HG03354 (cell line): ENCODE results near the gene TAMM41.
"Not testable (repeated sequence)": the region's sequence is repeated elsewhere in the genome, so short reads cannot be mapped to it uniquely, and the experiment has no call there.

Source experiments
- ATAC-seq: cut with Tn5 transposase; IDR thresholded peaks from one replicate; pipeline ENCODE4 v1.9.1; 2021; ENCODE audit warnings: mild to moderate bottlenecking; ENCODE audit not compliant: unreplicated experiment, poor library complexity, severe bottlenecking

Gene TAMM41, protein sequence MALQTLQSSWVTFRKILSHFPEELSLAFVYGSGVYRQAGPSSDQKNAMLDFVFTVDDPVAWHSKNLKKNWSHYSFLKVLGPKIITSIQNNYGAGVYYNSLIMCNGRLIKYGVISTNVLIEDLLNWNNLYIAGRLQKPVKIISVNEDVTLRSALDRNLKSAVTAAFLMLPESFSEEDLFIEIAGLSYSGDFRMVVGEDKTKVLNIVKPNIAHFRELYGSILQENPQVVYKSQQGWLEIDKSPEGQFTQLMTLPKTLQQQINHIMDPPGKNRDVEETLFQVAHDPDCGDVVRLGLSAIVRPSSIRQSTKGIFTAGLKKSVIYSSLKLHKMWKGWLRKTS

DNA sequence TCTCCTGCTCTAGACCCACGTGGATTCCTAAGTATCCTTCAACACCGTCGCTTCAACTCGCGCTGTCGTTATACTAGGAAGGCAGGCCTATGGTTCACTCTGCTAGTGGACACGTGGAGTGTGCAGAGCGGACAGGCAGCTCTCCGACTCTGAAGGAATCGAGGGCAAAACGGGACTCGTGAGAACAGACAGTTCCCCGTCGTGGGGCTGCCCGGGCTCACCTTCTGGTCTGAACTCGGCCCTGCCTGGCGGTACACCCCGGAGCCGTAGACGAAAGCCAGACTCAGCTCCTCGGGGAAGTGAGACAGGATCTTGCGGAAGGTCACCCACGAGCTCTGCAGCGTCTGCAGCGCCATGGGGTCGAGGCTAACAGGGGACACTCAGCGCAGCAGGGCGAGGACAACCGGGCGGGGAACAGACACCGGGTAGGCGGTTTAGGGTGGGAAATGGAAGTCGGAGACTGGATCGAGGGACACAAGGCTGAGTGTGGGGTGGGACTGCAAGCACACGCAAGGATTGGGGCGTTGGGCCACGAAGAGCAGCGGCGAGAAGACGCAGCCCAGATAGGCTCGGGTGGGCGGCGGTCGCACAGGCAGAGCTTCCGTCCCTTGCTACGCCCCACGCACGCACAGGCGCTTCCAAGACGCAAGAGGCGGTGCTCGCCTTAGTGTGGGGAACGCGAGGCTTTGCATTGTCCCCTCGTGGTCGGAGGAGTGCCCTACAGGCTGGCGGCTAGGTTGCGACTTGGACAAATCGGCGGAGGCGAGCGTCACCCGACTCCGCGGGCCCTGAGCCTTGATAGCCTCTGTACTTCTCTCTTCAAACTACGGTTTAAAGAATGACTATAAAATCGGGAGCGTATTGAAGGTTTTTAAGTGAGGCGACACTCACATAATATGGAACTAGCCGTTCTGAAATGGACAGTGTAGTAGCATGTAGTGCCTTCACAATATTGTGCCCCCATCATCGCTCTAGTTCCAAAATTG, at the start of gene TAMM41:
Gene TAMM41 (minus strand): TSS at position 605 of the 986 bp plus-strand sequence. CDS start 249 bp downstream, at position 356.
- peak; percentile 100 for ATAC-seq

DNA sequence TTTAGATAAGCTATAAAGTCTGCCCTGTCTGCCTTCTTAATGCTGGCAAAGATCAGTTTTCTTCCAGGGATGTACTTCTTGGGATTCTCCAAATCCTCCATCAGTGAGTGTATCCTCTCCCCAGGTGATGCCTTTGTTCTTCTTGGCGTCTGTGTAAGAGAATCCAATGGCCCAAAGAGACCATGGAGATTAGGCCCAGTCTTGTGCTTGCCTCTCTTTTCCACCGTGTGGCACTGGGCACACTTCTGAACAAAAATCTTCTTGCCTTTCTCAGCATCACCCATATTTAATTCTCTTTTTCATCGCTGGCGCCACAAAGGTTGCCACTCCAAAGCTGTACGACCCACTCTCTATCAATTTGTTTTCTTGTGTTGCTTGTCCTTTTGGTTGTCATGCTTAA, 32.2 kb upstream of the TAMM41 start:
- no peak for ATAC-seq

DNA sequence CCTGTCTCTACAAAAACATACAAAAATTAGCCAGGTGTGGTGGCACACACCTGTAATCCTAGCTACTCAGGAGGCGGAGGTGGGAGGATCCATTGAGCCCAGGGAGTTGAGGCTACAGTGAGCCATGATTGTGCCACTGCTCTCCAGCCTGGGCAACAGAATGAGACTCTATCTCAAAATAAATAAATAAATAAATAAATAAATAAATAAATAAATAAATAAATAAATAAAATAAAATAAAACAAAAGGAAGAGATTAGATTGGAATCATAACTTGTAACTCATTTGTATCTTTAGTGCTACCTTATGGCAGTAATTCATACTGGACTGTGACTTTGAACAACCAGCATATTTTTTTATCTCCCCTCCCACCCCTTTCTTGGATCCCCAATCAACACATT, 28.0 kb upstream of the TAMM41 start:
- not testable (repeated sequence) for ATAC-seq

DNA sequence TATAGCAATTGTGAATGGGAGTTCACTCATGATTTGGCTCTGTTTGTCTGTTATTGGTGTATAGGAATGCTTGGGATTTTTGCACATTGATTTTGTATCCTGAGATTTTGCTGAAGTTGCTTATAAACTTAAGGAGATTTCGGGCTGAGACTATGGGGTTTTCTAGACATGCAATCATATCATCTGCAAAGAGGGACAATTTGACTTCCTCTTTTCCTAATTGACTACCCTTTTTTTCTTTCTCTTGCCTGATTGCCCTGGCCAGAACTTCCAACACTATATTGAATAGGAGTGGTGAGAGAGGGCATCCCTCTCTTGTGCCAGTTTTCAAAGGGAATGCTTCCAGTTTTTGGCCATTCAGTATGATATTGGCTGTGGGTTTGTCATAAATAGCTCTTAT, 17.1 kb upstream of the TAMM41 start:
- not testable (repeated sequence) for ATAC-seq

DNA sequence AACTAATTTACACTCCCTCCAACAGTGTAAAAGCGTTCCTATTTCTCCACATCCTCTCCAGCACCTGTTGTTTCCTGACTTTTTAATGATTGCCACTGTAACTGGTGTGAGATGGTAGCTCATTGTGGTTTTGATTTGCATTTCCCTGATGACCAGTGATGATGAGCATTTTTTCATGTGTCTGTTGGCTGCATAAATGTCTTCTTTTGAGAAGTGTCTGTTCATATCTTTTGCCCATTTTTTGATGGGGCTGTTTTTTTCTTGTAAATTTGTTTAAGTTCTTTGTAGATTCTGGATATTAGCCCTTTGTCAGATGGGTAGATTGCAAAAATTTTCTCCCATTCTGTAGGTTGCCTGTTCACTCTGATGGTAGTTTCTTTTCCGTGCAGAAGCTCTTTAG, 15.9 kb upstream of the TAMM41 start:
- not testable (repeated sequence) for ATAC-seq

DNA sequence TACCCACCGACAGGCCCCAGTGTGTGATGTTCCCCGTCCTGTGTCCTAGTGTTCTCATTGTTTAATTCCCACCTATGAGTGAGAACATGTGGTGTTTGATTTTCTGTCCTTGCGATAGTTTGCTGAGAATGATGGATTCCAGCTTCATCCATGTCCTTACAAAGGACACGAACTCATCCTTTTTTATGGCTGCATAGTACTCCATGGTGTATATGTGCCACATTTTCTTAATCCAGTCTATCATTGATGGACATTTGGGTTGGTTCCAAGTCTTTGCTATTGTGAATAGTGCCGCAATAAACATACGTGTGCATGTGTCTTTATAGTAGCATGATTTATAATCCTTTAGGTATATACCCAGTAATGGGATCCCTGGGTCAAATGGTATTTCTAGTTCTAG, 15.5 kb upstream of the TAMM41 start:
- ATAC-seq = not testable (repeated sequence)

DNA sequence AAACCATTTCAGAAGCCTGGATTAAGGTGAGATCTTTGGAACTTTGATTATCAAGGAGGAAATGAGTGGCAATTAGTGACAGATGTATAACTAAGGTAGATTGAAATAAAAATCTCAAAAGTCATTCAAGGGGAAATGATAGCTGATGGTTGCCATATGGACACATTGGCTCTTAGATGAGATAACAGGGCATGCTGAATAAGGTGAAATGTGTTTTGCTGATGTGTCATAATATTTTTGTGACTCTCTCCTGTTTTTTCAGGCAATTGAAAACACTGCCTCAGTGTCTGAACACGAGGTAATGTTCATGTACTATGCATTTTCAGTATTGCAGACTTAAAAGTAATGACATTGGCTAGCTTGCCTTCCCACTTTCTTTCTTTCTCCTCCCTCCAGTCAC, 13.5 kb upstream of the TAMM41 start:
- not testable (repeated sequence) for ATAC-seq

DNA sequence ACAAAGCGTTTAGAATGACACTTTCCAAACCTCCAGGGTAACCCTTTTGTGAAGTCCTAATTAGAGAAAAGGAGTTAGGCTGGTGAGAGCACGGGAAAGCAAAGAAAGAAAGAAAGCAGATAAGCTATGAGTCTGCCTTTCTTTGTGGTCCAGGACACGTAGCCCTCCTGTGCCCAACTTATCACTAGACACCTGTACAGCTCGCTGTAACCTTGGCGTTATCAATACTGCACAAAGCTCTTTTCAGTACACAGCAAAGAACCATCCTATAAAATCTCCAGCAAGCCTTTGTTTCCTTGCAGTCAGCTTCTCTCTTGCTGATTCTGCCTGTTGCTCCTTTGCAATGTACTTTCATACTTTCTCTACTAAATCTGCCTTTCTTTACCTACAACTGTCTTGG, 6.8 kb upstream of the TAMM41 start:
- no peak for ATAC-seq

DNA sequence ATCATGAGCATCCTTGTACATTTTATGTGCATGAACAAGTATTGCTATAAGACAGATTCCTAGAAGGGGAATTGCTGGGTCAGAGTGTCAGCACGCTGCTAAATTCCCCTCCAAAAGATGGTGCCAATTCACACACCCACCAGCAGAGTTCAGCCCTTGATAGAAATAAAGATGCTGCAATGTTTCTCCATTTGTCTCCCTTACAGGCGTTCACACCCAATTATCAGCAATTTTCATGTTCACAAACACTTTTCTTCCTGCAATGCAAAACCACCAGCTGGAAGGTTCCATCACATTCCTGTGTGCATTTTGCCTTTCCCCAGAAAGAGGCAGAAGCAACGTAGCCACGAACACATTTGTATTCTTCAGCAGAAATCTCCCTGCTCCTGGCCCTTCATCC, 3.3 kb upstream of the TAMM41 start:
- no peak for ATAC-seq

DNA sequence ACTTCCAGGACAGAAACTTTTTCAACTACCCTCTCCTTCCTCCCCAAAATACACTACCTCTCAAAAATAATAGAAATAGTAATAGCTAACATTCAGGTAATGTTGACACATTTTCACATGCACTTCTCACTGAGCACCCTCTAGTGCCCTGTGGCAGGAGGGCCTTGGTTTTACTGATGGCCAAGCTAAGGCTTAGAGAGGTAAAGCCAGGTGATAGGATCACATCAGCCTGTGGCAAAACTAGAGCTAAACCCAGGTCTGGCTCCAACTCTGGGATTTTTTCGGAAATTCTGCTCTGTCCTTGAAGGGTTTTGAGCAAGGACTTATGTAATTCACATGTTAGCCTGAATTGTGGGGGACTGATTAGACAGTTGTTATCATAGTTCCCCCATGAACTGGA, 922 bp upstream of the TAMM41 start:
- no peak for ATAC-seq

DNA sequence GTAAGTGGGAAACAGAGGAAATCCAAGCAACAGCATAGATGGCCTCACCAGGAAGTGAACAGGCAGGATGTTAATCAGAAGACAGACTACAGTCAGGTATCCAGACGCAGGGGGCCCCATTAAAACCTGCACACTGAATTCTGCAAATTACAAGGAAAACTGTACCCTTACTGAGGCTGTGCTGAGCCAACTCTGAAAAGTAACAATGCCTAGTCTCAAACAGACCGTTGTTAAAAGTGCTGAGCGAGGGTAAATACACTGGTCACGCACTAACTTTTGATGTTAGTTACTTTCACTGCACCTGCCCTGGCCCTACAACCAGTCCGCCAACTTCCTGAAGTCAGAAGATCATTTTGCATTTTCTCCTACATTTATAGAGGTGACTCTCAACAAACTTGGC, 1.0 kb downstream of the TAMM41 start:
- ATAC-seq = peak; percentile 22

DNA sequence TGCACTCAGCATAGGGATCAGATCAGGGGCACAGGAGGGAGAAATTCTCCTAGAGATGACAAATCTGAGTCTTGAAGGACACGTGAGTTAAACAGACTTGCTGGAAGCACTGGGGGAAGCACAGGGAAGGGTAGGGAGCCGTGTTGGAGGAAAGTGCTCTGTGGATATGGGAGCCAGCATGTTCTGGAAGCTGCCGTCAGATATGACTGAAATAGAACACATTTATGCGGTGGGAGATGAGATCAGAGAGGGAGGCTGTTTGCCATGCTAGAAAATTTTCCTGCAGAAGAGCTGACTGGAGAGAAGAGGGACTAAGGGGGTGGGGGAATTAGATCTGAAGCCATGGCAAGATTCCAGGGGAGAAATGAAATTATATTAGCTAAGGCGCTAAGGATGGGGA, 1.8 kb downstream of the TAMM41 start:
- no peak for ATAC-seq

DNA sequence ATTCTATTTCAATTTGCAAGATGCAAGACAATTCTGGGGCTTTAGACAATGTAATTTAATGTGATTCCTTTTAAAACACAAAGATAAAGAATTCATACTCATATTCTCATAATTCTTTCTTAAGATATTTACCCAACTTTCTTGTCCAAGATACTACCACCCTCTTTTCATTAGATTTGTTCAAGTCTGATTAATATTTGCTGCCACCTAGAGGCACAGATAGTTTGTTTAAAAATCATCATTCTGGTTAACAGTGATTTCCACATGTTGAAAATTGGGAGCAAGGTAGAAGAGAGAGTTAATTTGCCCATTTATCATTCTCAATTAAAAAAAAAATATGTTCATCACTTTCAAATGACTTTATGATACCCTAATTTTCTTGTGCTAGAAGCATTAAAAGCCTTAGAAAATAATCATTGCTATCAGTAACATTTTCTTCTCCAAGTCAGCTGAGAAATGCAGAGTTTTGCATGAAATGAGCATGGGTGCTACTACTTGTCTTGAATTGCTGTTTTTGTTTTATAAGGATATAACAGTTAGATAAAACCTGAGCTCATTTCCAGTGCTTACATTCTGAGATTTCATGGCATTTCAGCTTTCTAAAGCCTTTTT, 11.6 kb downstream of the TAMM41 start:
- ATAC-seq = no peak

DNA sequence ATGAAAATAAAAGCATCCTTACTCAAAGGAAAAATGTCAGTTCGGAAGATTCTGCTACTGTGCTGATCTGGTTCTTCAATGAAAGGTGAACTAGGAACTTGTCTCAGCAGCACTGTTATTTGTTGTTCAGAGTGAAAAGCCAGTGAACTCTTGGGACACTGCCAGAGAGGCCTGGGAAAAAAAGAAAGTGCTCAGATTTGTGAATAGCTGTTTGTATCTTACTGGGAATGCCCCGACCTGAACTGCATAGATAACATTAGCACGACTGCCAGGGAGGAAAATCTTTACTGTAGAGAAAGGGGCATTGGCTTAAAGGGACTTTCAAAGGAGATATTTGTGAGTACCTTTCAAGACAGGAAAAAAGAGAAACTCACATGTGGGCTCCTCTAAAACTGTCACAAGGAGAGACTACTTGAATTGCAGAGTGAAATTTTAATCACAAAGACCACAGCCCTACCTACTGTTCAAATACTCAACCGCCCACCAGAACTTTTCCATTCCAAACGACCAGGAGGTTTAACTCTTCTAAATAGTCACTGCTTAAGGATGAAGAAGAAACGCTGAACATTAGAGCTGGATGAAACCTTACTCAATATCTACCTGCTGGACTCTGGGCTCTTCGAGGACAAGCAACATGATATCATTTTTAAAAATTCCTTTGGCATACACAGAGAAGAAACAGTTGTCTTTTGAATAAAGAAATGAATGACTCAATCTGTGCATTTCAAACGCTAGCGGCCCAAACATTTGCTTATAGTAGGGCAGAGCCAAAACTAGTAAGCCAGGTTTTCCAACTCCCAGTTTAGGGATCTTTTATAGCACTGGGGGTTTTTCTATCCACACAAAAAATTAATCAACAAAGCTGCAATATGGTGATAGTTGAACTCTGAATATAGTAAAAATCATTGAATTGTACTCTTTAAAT, 13.4 kb downstream of the TAMM41 start:
- no peak for ATAC-seq

DNA sequence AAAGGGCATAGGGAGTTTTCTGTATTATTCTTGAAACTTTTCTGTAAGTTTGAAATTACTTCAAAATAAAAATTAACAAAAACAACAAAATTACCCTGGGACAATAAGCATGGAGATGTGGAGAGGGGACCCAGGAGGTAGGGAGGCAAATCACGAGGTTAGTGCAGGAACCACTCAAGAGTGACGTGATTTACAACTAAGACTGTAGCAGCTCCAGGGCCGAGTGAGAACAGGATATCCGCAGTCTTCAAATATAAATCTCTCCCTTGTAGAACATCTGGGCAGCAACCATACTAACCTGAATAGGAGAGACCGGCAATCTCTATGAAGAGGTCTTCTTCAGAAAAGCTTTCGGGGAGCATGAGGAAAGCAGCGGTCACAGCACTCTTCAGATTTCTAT, 17.3 kb downstream of the TAMM41 start:
- no peak for ATAC-seq

DNA sequence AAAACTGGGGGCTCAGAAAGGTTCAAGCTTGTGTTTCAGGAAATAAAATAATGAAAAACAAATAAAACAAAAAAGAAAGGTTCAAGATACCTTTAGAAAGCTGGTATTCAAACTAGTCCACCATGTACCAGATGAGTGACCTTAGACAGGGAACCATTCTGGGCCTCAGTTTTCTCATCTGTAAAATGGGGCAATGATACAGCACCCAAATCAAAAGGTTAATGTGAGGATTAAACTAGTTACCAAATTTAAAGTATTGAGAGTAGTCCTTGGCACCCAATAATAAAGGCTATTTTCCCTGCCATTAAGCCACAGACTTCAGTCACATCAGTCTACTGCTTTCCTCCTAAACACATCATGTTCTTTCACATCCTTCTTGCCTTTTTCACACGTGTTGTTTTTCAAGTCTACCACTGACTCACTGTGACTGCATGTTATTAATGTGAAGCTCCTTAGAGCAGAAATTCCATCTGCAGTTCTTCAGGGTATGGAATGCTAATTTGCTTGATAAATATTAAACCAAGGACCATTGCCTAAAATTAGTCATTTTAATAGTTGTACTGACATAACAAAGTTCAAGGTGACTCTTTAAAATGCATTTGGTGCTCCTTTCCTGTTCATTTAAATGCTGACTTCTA, 19.9 kb downstream of the TAMM41 start:
- ATAC-seq = no peak

DNA sequence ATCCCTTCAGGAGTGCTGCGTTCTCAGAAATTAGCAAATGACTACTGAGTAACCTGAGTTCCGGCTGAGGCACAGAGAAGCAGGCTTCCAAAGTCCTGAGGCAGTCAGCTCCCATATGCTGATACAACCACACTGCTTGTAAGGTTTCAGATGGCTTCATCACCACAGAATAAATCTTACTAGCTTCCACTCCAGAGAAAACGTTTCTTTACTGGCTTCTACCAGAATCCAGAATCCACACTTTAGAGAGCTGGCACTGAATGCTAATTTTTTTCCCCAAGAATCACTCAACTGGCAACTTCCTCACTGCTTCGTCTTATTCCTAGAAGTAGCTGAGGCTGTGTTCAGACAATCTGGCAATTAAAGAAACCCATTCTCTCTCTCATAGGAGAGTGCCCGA, 21.4 kb downstream of the TAMM41 start:
- ATAC-seq = no peak

DNA sequence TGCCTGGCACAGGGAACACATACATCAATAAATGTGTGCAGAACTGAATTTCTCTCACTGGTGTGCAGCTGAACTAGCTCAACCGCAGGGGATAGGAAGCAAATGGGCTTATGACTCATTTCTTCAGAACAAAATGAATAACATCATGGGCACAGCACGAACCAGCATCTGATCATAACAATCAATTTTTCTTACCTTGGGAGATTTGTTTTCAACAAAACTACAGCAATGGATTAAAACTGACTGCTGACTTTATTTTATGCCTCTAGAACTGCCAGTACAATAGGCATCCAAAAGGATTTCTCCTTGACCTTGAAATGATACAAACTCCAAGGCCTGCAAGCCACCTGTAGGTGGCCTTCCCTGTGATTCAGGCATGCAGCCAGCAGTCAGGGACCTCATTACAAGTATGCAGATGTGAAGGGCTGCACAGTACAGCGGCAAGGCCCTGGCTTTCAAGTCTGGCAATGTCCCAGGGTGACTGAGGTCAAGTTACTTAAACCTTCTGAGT, 26.1 kb downstream of the TAMM41 start:
- ATAC-seq = peak; percentile 59
